ENCODE results near the gene TRAPPC13.
"Not testable (repeated sequence)": the region's sequence is repeated elsewhere in the genome, so short reads cannot be mapped to it uniquely, and the experiment has no call there.

The TRAPPC13 gene

DNA sequence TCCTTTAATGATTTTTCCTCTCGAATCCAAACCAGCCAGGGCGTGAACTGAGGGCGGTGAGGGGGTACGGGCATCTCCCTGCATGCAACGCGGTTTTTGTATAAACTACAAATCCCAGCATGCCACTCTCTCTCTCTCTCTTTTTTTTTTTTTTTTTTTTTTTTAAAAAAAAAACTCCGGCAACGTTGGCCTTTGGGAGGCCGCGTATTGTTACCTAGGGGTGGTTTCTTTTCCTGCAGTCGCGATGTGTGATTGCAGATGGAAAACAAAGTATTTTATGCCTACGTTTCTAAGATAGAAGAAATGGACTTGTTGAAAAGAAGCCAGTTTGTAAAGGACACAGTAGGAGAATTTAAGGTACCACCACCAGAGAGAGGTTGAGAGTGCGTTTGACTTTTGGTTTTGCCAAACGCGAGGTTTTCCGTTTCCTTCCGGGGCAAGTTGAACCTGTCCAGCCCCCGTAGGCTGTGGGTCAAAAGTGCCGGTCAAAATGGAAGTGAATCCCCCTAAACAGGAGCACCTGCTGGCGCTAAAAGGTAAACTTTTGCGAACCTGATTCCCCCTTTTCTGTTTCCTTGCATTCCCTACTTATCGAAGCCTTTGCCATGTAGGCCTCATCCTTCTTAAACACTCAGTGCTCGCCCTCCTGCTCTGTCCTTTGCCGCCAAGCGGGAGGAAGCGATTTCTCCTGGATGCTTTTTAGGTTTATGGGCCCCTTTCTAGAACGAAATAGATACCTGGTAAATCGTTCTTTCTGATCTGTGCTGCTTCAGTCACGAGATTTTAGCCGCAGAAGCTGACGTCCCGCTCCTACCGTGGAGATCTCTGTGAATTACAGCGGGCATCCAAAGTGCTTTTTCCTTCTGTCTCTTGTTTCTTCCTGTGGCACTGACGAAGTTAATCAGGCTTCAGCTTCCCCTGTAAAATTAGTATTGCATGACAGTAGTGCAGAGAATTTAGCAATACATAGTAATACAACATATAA, at the start of gene TRAPPC13, which contains the start of gene SHLD3:
TSS of gene TRAPPC13 (plus strand) at position 457 of the 985 bp plus-strand sequence. CDS start at position 491, 34 bp downstream.
TSS of gene SHLD3 (plus strand) at position 457 of the 985 bp plus-strand sequence. CDS start 4,561 bp downstream, outside the sequence.
- peak; percentile 63 for DNase-seq (ENCODE audit: low read depth)

DNA sequence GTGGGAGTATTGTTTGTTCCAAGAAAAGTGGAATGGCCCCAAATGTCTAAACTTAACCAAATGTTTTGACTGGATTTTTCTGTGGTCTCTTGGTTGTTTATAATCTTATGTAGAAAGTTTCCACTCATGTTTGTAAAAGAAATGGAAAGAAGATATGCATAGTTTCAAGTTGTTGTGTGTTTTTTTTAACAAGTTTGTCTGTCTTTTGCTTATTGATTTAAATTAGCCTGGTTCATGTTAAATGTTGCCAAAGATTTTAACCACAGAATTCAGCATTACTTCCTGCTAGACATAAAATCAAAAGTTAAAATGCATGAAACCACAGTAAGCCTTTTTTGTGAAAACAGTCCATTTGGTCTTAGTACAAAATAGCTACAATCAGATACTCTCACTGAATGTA, 47.7 kb upstream of the TRAPPC13 start:
- DNase-seq (ENCODE audit: low read depth) = no peak

GRCh38 chr5:65588694-65589093, 36.1 kb upstream of the TRAPPC13 start:
- no peak for DNase-seq (ENCODE audit: low read depth)

- DNase-seq (ENCODE audit: low read depth) = not testable (repeated sequence)
Observed at GRCh38 chr5:65601761-65602160, 23.1 kb upstream of the TRAPPC13 start.

DNA sequence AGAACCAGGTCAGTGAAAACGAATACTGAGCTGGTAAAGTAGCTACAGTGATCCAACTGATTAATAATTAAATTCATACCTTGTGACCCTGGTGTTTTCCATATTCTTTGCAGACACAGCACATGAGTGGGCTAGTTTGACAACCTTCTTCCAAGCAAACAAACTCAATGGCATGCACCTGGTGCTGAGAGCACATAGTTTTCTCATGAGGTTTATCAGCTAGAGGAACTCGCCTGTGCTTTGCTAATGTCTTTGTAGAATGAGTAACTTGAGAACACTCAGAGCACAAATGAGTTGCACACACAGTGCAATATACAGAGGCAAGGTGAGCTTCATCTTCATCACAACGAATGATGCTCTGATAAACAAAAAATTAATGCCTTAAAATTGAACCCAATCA, 13.3 kb upstream of the TRAPPC13 start:
- DNase-seq (ENCODE audit: low read depth) = no peak

DNA sequence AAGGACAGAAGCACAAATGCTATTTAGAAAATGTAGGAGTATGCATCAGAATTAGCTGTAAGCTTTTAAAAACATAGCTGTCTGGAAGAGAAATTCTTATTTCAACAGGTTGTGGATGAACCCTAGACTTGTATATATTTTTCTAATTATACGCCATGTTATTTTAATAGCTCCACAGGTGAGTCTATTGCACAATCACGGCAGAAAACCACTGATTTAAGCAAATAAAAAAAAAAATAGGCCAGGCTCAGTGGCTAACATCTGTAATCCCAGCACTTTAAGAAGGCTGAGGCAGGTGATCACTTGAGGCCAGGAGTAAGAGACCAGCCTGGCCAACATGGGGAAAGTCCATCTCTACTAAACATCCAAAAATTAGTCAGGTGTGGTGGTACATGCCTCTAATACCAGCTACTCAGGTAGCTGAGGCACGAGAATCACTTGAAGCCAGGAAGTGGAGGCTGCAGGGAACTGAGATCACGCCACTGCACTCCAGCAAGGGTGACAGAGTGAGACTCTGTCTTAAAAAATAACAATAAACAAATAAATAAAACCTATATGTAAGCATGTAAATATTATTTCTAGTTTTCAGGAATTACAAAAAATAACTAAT, 12.4 kb upstream of the TRAPPC13 start:
- DNase-seq (ENCODE audit: low read depth) = no peak

- no peak for DNase-seq (ENCODE audit: low read depth)
Observed at GRCh38 chr5:65620021-65620420, 4.8 kb upstream of the TRAPPC13 start.

DNA sequence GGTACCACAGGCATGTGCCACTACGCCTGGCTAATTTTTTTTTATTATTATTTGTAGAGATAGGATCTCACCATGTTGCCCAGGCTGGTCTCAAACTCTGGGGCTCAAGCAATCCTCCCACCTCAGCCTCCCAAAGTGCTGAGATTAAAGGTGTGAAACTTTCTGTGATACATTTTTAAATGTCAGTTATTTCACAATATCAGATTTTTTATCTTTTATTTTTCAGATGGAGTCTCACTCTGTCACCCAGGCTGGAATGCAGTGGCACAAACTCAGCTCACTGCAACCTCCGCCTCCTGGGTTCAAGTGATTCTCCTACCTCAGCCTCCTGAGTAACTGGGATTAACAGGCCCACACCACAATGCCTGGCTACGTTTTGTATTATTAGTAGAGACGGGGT, 2.9 kb upstream of the TRAPPC13 start:
- not testable (repeated sequence) for DNase-seq (ENCODE audit: low read depth)

DNA sequence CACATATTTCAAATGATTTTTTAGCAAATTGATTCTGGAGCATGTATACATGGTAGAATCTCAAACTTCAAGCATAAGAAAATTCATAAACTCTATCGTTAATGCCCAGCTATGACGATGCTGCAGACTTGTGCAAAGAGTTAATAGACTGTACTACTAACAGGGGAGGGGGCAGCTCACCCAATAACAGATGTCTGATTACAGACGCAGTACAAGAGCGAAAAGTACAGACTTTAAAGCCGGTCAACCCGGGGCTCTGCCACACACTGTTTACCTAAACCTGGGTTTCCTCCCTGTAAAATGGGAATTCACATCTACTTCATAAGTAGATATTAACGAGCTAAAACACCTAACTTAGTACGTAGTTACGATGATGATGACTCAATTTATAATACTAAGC, 1.3 kb upstream of the TRAPPC13 start:
- DNase-seq (ENCODE audit: low read depth) = no peak

GRCh38 chr5:65624025-65624570, 729 bp upstream of the TRAPPC13 start, which contains the start of gene TRIM23:
Gene TRIM23, minus strand, starts transcription at chr5:65624333. Its CDS starts 59 bp downstream, at chr5:65624274.
- DNase-seq (ENCODE audit: low read depth) = peak; percentile 87

GRCh38 chr5:65625743-65626142, 916 bp downstream of the TRAPPC13 start:
- no peak for DNase-seq (ENCODE audit: low read depth)

GRCh38 chr5:65630981-65631380, 6.2 kb downstream of the TRAPPC13 start:
- DNase-seq (ENCODE audit: low read depth) = no peak

- DNase-seq (ENCODE audit: low read depth) = no peak
Observed at GRCh38 chr5:65640240-65640639, 15.4 kb downstream of the TRAPPC13 start.

DNA sequence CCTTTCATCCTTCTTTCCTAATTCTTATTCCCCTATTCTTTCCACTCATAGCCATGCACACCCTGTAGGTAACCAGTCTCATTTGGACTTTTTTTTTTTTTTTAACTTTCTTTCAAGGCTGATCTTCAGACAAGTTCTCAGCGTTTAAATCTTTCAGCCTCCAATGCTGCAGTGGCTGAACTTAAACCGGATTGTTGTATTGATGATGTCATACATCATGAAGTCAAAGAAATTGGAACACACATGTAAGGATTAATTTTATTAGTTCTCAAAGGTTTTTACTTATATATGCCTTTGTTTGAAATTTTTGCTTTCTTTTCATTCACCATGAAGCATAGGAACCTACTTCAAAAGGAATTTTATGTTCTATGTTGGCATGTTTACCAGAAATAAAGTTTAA, 22.1 kb downstream of the TRAPPC13 start:
- no peak for DNase-seq (ENCODE audit: low read depth)

GRCh38 chr5:65647941-65648340, 23.1 kb downstream of the TRAPPC13 start:
- DNase-seq (ENCODE audit: low read depth) = no peak

GRCh38 chr5:65651144-65651543, 26.3 kb downstream of the TRAPPC13 start:
- no peak for DNase-seq (ENCODE audit: low read depth)

- DNase-seq (ENCODE audit: low read depth) = no peak
Observed at GRCh38 chr5:65654713-65655112, 29.9 kb downstream of the TRAPPC13 start.

GRCh38 chr5:65663804-65664521, 39.1 kb downstream of the TRAPPC13 start:
- no peak for DNase-seq (ENCODE audit: low read depth)

- no peak for DNase-seq (ENCODE audit: low read depth)
Observed at GRCh38 chr5:65668696-65669095, 43.9 kb downstream of the TRAPPC13 start.

DNA sequence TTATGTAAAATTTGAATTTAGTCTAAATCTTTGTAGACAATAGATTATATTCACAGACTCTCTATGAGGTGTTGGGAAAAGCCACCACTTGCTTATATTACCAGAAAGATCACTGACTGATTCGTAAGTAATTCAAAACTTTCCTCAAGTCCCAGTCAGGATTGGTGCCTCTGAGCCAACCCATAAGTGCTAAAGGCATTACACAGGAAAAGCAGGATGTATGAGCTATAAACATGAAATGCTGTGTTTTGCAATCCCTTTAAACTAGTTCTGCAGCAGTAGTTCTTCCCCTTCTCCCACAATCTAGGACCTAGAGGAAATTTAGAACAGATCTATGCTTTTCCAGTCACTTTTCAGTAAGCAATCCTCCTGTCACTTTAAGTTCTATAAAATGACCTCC, 48.0 kb downstream of the TRAPPC13 start:
- no peak for DNase-seq (ENCODE audit: low read depth)

DNA sequence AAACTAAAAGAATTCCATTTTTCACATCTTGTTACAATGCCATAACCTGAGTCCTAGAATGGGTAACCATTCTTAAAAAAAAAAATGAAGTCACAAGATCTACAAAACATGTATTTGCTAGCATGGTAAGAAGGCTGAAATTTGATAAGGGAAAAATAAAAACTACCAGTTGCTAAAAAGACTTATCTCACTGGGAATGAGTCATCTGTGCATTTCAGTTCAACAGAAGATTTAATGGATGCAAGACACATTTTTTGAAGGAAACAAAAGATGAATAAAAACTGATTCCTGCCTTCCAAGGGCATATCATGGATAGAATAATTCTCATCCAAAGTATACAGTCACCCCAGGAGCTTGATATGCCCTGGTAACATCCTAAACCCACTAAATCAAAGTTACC, 49.9 kb downstream of the TRAPPC13 start:
- DNase-seq (ENCODE audit: low read depth) = no peak

DNA sequence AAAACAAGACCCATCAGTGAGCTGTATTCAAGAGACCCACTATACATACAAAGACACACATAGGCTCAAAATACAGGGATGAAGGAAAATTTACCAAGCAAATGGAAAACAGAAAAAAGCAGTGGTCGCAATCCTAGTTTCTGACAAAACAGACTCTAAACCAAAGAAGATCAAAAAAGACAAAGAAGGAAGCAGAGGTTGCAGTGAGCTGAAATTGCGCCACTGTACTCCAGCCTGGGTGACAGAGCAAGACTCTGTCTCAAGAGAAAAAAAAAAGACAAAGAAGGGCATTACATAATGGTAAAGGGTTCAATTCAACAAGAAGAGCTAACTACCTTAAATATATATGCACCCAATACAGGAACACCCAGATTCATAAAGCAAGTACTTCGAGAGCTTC, 51.2 kb downstream of the TRAPPC13 start:
- DNase-seq (ENCODE audit: low read depth) = not testable (repeated sequence)
